Panc1 (cell line): ENCODE measurements around the gene CEP131. TPM values are rescaled to one million over a fixed set of nuclear protein-coding genes. Genes with fewer than 3 reads are reported as not detected.

Source experiments
- ATAC-seq: fragments of 200-7000 bp; cut with Tn5 transposase; 2 replicates; pipeline ENCODE4 v1.9.1; 2020; ENCODE audit warnings: mild to moderate bottlenecking, moderate library complexity
- BruUV-seq: library from RNA; stranded (reverse); fragments of 400-500 nt; replicated peaks from 2 replicates; lab custom pipeline; 2021; lab: Mats Ljungman, UMichigan
- CTCF ChIA-PET: fragments of 300-600 bp; sonication (Branson Sonifier 250); formaldehyde crosslinking; loops from one replicate; lab custom pipeline; 2022; ENCODE audit warnings: antibody characterized with exemption; lab: Charles Lee
- POLR2A ChIA-PET: fragments of 300-600 bp; sonication (Branson Sonifier 250); formaldehyde crosslinking; loops from one replicate; lab custom pipeline; 2022; ENCODE audit warnings: antibody characterized with exemption; lab: Charles Lee
- DNase-seq: peaks from one replicate; pipeline ENCODE4 v3.0.0-alpha.2; 2010; ENCODE audit warnings: low read depth, low spot score
- H3K27ac ChIP-seq: 2 replicates; pipeline ENCODE4 v1.5.1; 2011; ENCODE audit warnings: mild to moderate bottlenecking, low read length, inconsistent platforms
- H3K27me3 ChIP-seq: fragments of 200-500 bp; sonication (Bioruptor generic); 2 replicates; pipeline ENCODE4 v1.6.0; 2014; ENCODE audit warnings: low read length, inconsistent platforms; ENCODE audit not compliant: control insufficient read depth, insufficient read depth
- H3K36me3 ChIP-seq: fragments of 200-500 bp; sonication (Bioruptor generic); 2 replicates; pipeline ENCODE4 v1.5.1; 2014; ENCODE audit warnings: inconsistent platforms, mild to moderate bottlenecking, low read length, moderate library complexity; ENCODE audit not compliant: control insufficient read depth, insufficient read depth
- H3K4me1 ChIP-seq: 2 replicates; pipeline ENCODE4 v1.5.1; 2011; ENCODE audit warnings: inconsistent platforms, mild to moderate bottlenecking, low read length, moderate library complexity; ENCODE audit not compliant: control insufficient read depth, insufficient read depth
- H3K4me3 ChIP-seq, 2 experiments: 2 replicates each; pipeline ENCODE4 v1.5.1; 2011 to 2012; ENCODE audit warnings: low read depth in 2 of 2, low read length in 2 of 2, mild to moderate bottlenecking in 2 of 2, inconsistent platforms in 1 of 2, moderate library complexity in 1 of 2
- H3K9me3 ChIP-seq: fragments of 200-500 bp; sonication (Bioruptor generic); 2 replicates; pipeline ENCODE4 v1.5.1; 2014; ENCODE audit warnings: low read depth, mild to moderate bottlenecking, inconsistent platforms, low read length, moderate library complexity; ENCODE audit not compliant: control insufficient read depth, insufficient read depth
- POLR2AphosphoS5 ChIP-seq: IDR thresholded peaks from 2 replicates; pipeline ENCODE4 v1.6.1; 2012; ENCODE audit warnings: mild to moderate bottlenecking, low read depth, low read length, moderate library complexity
- SIN3A ChIP-seq: IDR thresholded peaks from 2 replicates; pipeline ENCODE4 v1.6.1; 2012; ENCODE audit warnings: low read depth, mild to moderate bottlenecking, low read length, moderate library complexity, borderline replicate concordance; ENCODE audit not compliant: insufficient read depth
- TCF7L2 ChIP-seq: IDR thresholded peaks from 2 replicates; pipeline ENCODE4 v1.6.1; 2011; ENCODE audit warnings: mild to moderate bottlenecking, low read depth, low read length, inconsistent platforms
- in situ Hi-C: cut with HindIII; loops from 2 replicates; pipeline ENCODE4 v1.10.0; 2016; ENCODE audit warnings: low sequenced_read_pairs, low pct_unique_long_range_greater_than_20kb
- intact Hi-C: fragments of 100-400 bp; cut with micrococcal nuclease; formaldehyde crosslinking; loops from one replicate; pipeline ENCODE4 v1.10.0; 2022; ENCODE audit not compliant: unreplicated experiment
- total RNA-seq: library from RNA; stranded (reverse); gene quantifications from one replicate; pipeline ENCODE4 v1.2.1, GENCODE V29; 2021; ENCODE audit not compliant: unreplicated experiment
- TF ChIP-seq, protein P1 (sequence below): fragments of 450-650 bp; IDR thresholded peaks from 2 replicates; pipeline ENCODE4 v1.5.1; 2017; ENCODE audit warnings: mild to moderate bottlenecking
- TF ChIP-seq, protein P2 (sequence below), 2 experiments: IDR thresholded peaks; 2 replicates each; pipeline ENCODE4 v1.6.1; 2011 to 2012; ENCODE audit warnings: low read depth in 2 of 2, control low read depth in 1 of 2, low read length in 1 of 2, mild to moderate bottlenecking in 1 of 2, moderate library complexity in 1 of 2; ENCODE audit not compliant: insufficient read depth in 1 of 2

CEP131 gene
- total RNA-seq, 1 experiment from 2014 or later: 26.0 TPM

DNA sequence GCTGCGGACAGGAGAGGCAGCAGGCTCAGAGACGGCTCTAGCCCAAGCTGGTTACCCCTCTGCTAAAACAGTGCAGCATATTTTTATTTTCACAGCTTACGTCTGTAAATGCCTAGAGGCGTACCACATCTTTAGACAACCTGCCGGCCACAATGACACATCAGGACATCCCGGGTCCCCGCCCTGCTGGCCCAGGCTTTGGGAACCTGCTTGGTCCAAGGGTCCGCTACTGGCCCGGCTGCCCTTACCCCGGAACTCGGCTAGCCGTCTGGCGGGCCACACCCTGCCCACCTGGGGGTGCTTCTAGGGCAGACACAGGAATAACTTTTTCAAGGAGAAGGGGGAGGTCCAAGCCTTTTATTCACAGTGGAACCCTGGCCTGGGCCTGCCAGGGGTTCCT lies 4.3 kb downstream of the CEP131 start:
- H3K27ac ChIP-seq: no peak overlapping the region
- H3K4me3 ChIP-seq: no peak overlapping the region
- in situ Hi-C loops (no loop called here), intact Hi-C loops (no loop called here)
- CTCF ChIA-PET: no interaction called here
- no peaks in the 10 kb centered on the region for H3K27me3 ChIP-seq
- H3K9me3 ChIP-seq: no peaks in the 10 kb centered on the region
- no TSS peak for BruUV-seq
- H3K36me3 ChIP-seq: no peaks in the 10 kb centered on the region
- ATAC-seq: no peak
- TF ChIP-seq SIN3A (no peak), POLR2AphosphoS5 (no peak), TCF7L2 (no peak)
- TF ChIP-seq, protein P1, sequence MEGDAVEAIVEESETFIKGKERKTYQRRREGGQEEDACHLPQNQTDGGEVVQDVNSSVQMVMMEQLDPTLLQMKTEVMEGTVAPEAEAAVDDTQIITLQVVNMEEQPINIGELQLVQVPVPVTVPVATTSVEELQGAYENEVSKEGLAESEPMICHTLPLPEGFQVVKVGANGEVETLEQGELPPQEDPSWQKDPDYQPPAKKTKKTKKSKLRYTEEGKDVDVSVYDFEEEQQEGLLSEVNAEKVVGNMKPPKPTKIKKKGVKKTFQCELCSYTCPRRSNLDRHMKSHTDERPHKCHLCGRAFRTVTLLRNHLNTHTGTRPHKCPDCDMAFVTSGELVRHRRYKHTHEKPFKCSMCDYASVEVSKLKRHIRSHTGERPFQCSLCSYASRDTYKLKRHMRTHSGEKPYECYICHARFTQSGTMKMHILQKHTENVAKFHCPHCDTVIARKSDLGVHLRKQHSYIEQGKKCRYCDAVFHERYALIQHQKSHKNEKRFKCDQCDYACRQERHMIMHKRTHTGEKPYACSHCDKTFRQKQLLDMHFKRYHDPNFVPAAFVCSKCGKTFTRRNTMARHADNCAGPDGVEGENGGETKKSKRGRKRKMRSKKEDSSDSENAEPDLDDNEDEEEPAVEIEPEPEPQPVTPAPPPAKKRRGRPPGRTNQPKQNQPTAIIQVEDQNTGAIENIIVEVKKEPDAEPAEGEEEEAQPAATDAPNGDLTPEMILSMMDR: no peak
- TF ChIP-seq, protein P2, sequence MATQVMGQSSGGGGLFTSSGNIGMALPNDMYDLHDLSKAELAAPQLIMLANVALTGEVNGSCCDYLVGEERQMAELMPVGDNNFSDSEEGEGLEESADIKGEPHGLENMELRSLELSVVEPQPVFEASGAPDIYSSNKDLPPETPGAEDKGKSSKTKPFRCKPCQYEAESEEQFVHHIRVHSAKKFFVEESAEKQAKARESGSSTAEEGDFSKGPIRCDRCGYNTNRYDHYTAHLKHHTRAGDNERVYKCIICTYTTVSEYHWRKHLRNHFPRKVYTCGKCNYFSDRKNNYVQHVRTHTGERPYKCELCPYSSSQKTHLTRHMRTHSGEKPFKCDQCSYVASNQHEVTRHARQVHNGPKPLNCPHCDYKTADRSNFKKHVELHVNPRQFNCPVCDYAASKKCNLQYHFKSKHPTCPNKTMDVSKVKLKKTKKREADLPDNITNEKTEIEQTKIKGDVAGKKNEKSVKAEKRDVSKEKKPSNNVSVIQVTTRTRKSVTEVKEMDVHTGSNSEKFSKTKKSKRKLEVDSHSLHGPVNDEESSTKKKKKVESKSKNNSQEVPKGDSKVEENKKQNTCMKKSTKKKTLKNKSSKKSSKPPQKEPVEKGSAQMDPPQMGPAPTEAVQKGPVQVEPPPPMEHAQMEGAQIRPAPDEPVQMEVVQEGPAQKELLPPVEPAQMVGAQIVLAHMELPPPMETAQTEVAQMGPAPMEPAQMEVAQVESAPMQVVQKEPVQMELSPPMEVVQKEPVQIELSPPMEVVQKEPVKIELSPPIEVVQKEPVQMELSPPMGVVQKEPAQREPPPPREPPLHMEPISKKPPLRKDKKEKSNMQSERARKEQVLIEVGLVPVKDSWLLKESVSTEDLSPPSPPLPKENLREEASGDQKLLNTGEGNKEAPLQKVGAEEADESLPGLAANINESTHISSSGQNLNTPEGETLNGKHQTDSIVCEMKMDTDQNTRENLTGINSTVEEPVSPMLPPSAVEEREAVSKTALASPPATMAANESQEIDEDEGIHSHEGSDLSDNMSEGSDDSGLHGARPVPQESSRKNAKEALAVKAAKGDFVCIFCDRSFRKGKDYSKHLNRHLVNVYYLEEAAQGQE (IDR thresholded peaks at IDR 0.05; ENCODE audit: insufficient read depth in 1 of 2, low read depth in 2 of 2, low read length in 1 of 2): no peak
- peaks cover 9% of the 10 kb centered on the region for H3K4me1 ChIP-seq
- DNase-seq: no peak
- POLR2A ChIA-PET: no interaction called here

DNA sequence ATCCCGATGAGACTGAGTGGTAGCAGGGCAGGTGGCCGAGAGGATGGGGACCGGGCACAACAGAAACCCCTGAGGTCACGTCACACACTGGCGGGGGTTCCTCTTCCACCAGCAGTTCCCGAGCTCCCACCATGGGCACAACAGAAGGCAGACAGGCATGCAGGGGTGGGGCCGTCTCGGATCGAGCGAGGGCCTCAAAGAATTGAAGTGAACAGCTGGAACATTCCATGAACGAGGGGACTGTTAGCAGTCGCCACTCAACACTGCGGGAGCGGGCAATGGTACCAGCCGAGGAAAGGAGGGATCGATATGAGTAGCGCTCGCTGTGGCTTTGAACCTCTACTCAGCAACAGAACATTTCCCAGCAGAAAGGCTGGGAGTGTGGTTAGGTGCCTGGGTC lies 5.3 kb downstream of the CEP131 start:
- Histone ChIP-seq H3K36me3 (no peaks in the 10 kb centered on the region), H3K4me3 (no peak overlapping the region), H3K27me3 (no peaks in the 10 kb centered on the region), H3K9me3 (no peaks in the 10 kb centered on the region), H3K4me1 (peaks cover 8% of the 10 kb centered on the region; the same call in 1 of the 2 replicates), H3K27ac (no peak overlapping the region)
- TF ChIP-seq, protein P2 (IDR thresholded peaks at IDR 0.05; ENCODE audit: insufficient read depth in 1 of 2, low read depth in 2 of 2, low read length in 1 of 2): no peak
- TF ChIP-seq POLR2AphosphoS5: no peak
- no peak for TF ChIP-seq TCF7L2
- no peak for TF ChIP-seq SIN3A
- TF ChIP-seq, protein P1: no peak
- in situ Hi-C loops: no loop called here
- CTCF ChIA-PET: no interaction called here
- POLR2A ChIA-PET: no interaction called here
- DNase-seq (no peak), ATAC-seq (no peak)
- no TSS peak for BruUV-seq
- intact Hi-C loops: no loop called here
